Right renal pelvis (tissue), 4 donors: Measurements from ENCODE around the gene SPDL1. TPM values are rescaled to one million over a fixed set of nuclear protein-coding genes. Genes with fewer than 3 reads are reported as not detected.

Experiments used
- DNase-seq, 4 donors: peaks; one replicate each; pipeline ENCODE4 v3.0.0-alpha.2; 2013; ENCODE audit warnings: low read depth in 4 of 4, low spot score in 3 of 4, missing footprints in 1 of 4
- polyA plus RNA-seq, 4 donors: library from polyadenylated mRNA; unstranded; fragments of 120-200 nt; gene quantifications; one replicate each; pipeline ENCODE4 v1.2.1, GENCODE V29; 2013; ENCODE audit not compliant: insufficient read length in 4 of 4

SPDL1 gene
- 10 to 100 TPM; 32.7 to 42.9 (median 39.4) TPM for polyA plus RNA-seq

- peak; percentile 94 to 97 (median 94) for DNase-seq
Measured at GRCh38 chr5:169583424-169584220, at the start of gene SPDL1. TSS of gene SPDL1 (plus strand) at chr5:169583773. CDS start at chr5:169588417, 4,644 bp downstream.

- DNase-seq = no peak
Measured at GRCh38 chr5:169534311-169534880, 49.2 kb upstream of the SPDL1 start.

DNA sequence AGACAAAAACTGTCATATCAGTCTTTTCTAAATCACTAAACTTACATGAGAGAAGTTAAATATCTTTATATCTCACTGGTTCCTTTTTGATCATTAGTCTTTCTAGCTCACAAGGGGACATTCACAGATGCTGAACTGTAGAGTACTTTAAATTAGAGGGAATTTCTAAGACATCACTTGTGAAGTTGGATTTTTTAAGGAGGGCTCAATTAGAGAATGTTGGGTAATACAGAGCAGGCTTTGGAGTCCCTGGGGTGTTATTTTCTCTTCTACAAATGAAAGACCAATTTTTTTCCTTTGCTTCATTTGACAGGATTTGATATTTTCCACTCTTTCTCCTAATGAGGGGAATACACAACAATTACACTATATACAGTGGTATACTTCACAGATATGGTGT is 48.6 kb upstream of the SPDL1 start:
- DNase-seq = no peak

DNA sequence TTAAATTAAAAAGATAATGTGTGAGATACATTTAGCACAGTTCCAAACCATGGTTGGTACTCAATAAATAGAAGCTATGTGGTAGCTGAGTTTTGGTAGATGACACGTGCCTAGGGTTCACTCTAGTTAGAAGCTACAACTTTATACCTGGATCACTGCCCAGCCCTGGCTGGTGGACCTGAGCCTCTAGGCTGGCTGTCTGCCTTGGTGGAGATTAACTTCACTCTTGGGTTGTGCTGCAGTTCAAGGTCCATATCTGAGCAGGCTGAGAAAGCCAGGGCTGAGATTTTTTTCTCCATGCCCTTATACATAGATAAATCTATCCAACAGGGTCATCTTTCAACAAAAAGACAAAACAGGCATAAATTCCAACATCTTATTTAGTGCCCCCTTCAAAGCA is 44.6 kb upstream of the SPDL1 start:
- no peak for DNase-seq

GRCh38 chr5:169542811-169543210 is 40.8 kb upstream of the SPDL1 start:
- no peak for DNase-seq

DNA sequence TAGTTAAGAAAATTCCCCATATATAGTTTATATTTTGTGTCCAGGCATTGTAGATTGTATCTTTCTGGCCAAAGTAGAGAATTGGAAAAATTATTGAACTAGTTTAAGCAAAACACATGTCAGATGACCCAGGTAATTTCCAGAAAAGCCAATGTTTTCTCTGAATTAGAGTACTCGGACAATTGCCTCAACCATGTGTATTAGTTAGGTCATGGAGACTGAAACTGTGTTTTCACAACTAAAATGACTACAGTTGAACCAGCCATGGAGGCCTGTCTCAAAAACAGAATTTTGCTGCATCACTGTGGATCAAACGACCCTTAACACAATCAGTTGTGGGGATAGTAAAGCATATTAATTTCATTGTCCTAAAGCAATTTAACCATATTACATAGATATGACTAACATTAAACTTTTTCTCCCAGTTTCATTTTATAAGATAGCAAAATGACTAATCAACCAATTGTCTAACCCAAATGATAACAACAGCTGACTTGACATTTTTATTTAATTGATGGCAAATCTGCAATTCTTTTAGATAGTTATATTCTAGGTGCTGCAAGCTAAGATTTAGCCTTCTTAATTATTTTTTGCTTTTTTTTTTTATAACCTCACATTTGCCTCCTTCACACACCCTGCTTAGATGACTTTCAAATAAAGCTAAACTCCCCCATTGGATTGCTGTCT is 39.2 kb upstream of the SPDL1 start:
- DNase-seq = no peak

DNA sequence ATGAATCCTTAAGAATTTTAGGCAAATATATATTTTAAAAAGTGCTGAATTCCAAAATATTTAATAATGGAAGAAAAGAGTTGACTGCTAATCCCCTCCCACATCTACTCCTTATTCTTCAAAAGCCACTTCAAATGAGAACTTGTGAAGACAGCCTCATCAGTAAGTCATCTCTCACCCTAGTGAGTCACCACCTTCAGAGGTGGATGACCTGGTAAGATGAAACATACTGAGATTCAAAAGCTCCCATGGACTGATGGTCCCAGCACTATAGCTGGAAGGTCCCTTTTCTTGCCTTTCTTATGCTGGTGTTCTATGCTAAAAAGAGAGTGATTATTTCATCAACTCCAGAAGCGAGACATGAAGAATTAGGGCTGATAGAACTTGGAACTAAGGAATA is 37.8 kb upstream of the SPDL1 start:
- DNase-seq = no peak

GRCh38 chr5:169546346-169546745 is 37.2 kb upstream of the SPDL1 start:
- DNase-seq = no peak

GRCh38 chr5:169547508-169547907 is 36.1 kb upstream of the SPDL1 start:
- no peak for DNase-seq

GRCh38 chr5:169548315-169548714 is 35.3 kb upstream of the SPDL1 start:
- DNase-seq = peak in 2 of 4 donors; percentile 25 to 36

DNA sequence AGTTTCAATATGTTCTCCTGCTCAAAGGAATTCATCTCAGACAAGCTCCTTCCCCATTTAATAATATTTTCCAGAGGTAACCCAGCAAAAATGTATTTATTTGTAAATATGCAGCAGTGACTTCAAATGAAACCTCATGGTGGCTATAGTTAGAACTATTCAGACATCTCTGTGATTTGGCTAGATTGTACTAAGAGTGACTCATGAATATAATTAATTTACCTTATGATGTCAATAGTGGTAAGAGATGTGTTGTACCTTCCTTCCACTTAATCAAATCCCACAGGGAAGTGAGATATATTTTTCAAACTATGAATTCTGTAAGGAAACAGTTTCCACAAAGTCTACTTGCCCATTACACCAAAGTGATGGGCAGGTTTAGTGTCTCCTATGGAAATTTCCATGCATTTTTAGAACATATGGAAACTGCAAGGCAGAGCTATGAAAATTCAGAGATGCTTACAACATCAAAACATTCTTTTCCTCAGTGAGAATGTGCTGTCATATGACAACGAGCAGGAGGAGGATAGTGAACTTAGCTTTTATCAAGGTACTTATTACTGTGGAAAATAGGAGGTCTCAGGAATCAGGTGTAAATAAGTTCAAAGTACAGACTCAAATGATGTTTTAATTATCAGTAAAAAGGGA is 34.0 kb upstream of the SPDL1 start:
- no peak for DNase-seq

GRCh38 chr5:169550227-169550626 is 33.3 kb upstream of the SPDL1 start:
- DNase-seq = no peak

- DNase-seq = no peak
Measured at GRCh38 chr5:169551146-169551545, 32.4 kb upstream of the SPDL1 start.

GRCh38 chr5:169551696-169552095 is 31.9 kb upstream of the SPDL1 start:
- no peak for DNase-seq

GRCh38 chr5:169554251-169554650 is 29.3 kb upstream of the SPDL1 start:
- no peak for DNase-seq

DNA sequence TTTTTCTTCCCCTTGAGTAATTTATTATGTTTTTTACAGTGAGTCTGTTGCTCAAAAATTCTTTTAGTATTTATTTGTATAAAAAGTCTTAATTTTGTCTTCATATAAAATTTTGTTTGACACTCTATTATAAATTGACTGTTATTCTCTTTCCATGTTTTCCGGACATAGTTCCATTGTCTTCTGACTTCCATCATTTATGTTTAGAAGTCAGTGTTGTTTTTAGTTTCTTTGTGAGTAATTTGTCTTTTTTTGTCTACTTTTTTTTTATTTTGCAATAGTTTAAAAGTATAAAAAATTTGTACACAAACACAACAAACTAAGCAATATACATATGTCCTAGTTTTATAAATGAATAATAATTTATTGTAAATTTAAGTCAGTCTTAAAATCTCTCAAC is 25.7 kb upstream of the SPDL1 start:
- no peak for DNase-seq

DNA sequence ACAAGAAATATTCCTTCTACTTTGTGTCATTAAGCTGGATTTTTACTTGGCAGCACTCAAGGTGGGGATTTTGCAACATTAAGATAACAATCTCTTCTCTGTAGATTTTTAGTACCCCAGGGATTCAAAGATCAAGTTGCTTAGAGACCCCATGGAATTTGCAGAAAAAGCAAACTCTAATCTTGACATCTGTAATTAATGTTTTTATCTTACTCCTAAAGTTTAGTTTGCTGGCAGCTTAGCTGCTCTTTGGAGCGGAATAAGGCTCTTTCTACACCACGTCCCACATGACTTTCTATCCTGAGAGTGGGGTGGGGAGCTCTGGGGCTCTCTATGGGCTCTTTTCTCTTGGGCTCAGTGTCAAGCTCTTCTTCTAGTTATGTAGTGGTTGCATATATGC is 21.7 kb upstream of the SPDL1 start:
- DNase-seq = no peak

DNA sequence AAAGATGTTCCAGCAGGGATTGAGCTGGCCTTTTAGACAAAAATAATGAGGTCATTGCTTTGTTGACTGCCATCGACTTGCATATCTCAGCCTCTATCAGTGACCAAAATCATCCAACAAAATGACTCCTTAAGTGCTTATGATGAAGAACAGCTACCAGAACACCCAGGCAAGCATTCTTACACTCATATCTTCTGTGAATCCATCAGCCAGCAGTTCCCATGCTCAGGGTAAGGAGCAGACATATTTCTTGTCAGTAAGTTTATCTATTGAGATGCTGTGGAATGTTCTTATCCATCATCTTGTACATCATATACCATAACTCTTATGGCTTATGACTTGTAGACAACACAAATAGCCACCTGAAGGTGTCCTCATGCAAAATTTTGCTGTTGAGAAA is 20.2 kb upstream of the SPDL1 start:
- no peak for DNase-seq

DNA sequence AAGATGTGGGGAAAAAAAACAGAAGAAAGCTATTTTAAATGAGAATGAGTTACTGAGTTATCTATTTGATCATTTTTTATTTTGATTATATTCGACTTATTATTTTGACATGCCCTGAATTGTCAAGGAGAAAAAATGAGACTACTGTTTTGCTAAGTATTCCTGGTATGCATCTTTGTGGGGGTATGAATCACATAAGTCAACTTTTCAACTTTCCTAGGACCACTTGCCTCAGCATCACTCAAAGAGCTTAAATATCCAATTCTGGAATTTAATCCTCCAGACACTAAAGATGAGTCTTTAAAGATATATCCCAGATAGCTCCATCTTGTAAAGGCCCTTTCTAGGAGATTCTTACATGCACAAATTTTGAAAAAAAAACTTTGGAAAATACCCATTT is 17.4 kb upstream of the SPDL1 start:
- DNase-seq = no peak

GRCh38 chr5:169567079-169567478 is 16.5 kb upstream of the SPDL1 start:
- no peak for DNase-seq

DNA sequence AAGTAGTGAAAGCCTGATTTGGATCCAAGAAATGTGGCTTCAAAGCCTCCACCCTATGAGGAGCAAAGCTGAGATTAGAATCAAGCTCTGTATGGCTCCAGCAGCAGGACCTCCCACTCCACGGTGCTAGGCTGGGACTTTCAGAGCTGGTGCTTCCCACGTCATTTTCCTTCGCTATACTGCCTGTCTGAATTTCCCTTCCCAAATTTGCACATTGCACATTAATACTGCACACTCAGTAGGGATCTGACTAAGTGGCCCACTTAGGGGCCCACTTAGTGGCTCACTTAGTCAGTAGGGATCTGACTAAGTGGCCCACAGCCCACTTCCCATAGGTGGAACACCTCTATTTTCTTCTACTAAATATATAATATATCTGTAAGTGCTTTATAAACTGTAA is 14.1 kb upstream of the SPDL1 start:
- DNase-seq = no peak
